Measurements from ENCODE around the gene HORMAD2. TPM values are rescaled to one million over a fixed set of nuclear protein-coding genes. Genes with fewer than 3 reads are reported as not detected.

Gene HORMAD2
- total RNA-seq, 1 donor from 2014 or later = not detected

DNA sequence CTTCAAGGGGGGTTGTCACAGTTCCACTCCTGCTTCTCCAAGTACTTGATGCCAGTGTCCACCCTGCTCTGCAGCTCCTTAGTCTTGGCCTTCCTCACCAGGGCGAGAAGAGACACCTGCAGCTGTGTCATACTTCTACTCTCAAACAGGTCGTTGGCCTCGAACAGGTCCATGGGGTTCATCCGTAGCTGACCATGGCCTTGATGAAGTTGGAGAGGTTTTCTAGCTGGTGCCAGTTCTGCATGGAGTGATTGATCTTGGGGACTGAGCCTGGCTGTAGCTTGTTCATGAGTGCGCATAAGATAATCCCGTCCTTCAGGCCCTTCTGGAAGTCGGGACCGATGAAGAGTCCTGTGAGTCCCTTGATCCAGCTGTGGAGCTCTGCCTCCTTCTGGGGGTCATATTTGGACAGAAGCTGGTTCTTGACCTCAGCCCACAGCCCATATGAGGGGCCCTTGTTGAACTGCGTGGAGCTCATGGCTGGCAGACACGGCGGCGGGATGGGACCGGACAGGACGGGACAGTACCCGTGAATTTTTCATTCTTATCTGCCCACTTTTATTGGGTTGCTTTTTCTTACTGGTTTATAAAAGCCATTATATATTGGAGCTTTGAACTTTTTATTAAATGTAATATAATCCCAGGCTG lies 33.4 kb upstream of the HORMAD2 start:
- Mint-ChIP-seq H3K27ac (ENCODE audit: unreplicated experiment) (no peak overlapping the region), H3K27me3 (ENCODE audit: low read depth) (no peaks in the 10 kb centered on the region), H3K36me3 (ENCODE audit: low read depth) (no peaks in the 10 kb centered on the region), H3K4me3 (no peak overlapping the region), H3K4me1 (peaks cover 28% of the 10 kb centered on the region), H3K9me3 (no peaks in the 10 kb centered on the region)
- TF ChIP-seq, protein P1, sequence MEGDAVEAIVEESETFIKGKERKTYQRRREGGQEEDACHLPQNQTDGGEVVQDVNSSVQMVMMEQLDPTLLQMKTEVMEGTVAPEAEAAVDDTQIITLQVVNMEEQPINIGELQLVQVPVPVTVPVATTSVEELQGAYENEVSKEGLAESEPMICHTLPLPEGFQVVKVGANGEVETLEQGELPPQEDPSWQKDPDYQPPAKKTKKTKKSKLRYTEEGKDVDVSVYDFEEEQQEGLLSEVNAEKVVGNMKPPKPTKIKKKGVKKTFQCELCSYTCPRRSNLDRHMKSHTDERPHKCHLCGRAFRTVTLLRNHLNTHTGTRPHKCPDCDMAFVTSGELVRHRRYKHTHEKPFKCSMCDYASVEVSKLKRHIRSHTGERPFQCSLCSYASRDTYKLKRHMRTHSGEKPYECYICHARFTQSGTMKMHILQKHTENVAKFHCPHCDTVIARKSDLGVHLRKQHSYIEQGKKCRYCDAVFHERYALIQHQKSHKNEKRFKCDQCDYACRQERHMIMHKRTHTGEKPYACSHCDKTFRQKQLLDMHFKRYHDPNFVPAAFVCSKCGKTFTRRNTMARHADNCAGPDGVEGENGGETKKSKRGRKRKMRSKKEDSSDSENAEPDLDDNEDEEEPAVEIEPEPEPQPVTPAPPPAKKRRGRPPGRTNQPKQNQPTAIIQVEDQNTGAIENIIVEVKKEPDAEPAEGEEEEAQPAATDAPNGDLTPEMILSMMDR (conservative IDR thresholded peaks at IDR 0.05) = no peak
- no peak for DNase-seq (ENCODE audit: low read depth, low spot score)

DNA sequence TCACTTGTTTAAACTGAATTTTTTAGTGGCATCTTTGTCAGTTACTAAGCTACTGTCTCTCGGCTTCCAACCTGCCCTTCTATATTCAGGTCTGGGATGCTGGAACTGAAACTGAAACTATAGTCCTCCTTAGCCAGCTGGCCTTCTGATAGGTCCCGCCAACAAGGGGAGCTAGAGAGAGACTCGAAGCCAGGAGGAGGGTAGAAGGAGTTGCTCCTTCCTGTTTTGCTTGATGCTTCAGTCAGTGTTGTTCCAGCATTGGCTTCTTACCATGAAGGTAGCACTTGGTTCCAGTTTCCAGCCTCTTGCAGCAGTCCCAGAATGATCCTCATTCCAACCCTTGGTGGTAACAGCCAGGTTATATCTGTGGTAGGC lies 32.9 kb upstream of the HORMAD2 start:
- H3K27ac Mint-ChIP-seq (ENCODE audit: unreplicated experiment) = no peak overlapping the region
- TF ChIP-seq, protein P1 (conservative IDR thresholded peaks at IDR 0.05) = no peak
- DNase-seq (ENCODE audit: low read depth, low spot score) = no peak
- H3K36me3 Mint-ChIP-seq (ENCODE audit: low read depth) = no peaks in the 10 kb centered on the region
- no peak overlapping the region for H3K4me3 Mint-ChIP-seq
- peaks cover 28% of the 10 kb centered on the region for H3K4me1 Mint-ChIP-seq
- no peaks in the 10 kb centered on the region for H3K27me3 Mint-ChIP-seq (ENCODE audit: low read depth)
- H3K9me3 Mint-ChIP-seq = no peaks in the 10 kb centered on the region

- H3K36me3 Mint-ChIP-seq (ENCODE audit: low read depth) = no peaks in the 10 kb centered on the region
Observed at GRCh38 chr22:30048681-30049080, 31.6 kb upstream of the HORMAD2 start.

GRCh38 chr22:30054067-30054763 lies 26.0 kb upstream of the HORMAD2 start:
- Mint-ChIP-seq H3K36me3 (ENCODE audit: low read depth) (peaks cover 6% of the 10 kb centered on the region), H3K27me3 (ENCODE audit: low read depth) (peaks cover 2% of the 10 kb centered on the region), H3K27ac (ENCODE audit: unreplicated experiment) (no peak overlapping the region), H3K4me1 (no peaks in the 10 kb centered on the region), H3K4me3 (no peak overlapping the region), H3K9me3 (peaks cover 12% of the 10 kb centered on the region)
- TF ChIP-seq, protein P1 (conservative IDR thresholded peaks at IDR 0.05) = no peak
- DNase-seq (ENCODE audit: low read depth, low spot score) = no peak

More at GRCh38 chr22:30048681-30049080, 31.6 kb upstream of the HORMAD2 start:
- H3K4me1 Mint-ChIP-seq = peaks cover 21% of the 10 kb centered on the region
- no peak overlapping the region for H3K27ac Mint-ChIP-seq (ENCODE audit: unreplicated experiment)
- TF ChIP-seq, protein P1 (conservative IDR thresholded peaks at IDR 0.05) = no peak
- no peaks in the 10 kb centered on the region for H3K27me3 Mint-ChIP-seq (ENCODE audit: low read depth)
- no peak overlapping the region for H3K4me3 Mint-ChIP-seq
- no peaks in the 10 kb centered on the region for H3K9me3 Mint-ChIP-seq
- DNase-seq (ENCODE audit: low read depth, low spot score) = no peak

DNA sequence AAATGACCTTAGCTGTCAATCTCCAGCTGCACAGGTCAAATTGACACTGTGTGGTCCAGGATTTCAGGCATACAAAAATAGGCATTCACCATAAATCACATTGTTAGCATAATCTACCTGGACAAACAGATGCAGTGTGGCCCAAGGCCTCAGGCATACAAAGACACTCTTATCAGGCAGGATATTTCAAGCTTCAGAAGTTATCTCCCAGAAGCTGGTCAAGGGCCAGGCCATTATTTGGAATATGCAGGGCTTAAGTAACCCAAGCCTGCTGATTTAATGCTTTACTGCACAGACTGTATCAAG lies 25.5 kb upstream of the HORMAD2 start:
- no peak for DNase-seq (ENCODE audit: low read depth, low spot score)
- H3K4me1 Mint-ChIP-seq = no peaks in the 10 kb centered on the region
- TF ChIP-seq, protein P1 (conservative IDR thresholded peaks at IDR 0.05) = no peak
- H3K4me3 Mint-ChIP-seq = no peak overlapping the region
- peaks cover 12% of the 10 kb centered on the region for H3K9me3 Mint-ChIP-seq
- no peak overlapping the region for H3K27ac Mint-ChIP-seq (ENCODE audit: unreplicated experiment)
- H3K36me3 Mint-ChIP-seq (ENCODE audit: low read depth) = peaks cover 9% of the 10 kb centered on the region
- peaks cover 2% of the 10 kb centered on the region for H3K27me3 Mint-ChIP-seq (ENCODE audit: low read depth)

Measured in neural crest cell (in vitro differentiated cells).